Activated CD4-positive, alpha-beta T cell treated with anti-CD3 and anti-CD28 coated beads, Interleukin-2, amount 10 ng/mL, durations not matched to agents 7 days and 5 days (primary cell): ENCODE measurements around the gene TWIST1. TPM values are rescaled to one million over a fixed set of nuclear protein-coding genes. Genes with fewer than 3 reads are reported as not detected.

ENCODE experiments used
- CTCF ChIA-PET: fragments of 350-600 bp; sonication (Branson Sonifier 250); formaldehyde crosslinking; loops from one replicate; lab custom pipeline; 2021; ENCODE audit warnings: antibody characterized with exemption; lab: Charles Lee
- POLR2A ChIA-PET: fragments of 350-600 bp; sonication (Branson Sonifier 250); formaldehyde crosslinking; loops from one replicate; lab custom pipeline; 2021; ENCODE audit warnings: antibody characterized with exemption; lab: Charles Lee
- DNase-seq: peaks from one replicate; pipeline ENCODE4 v3.0.0-alpha.2; 2020
- H3K27ac Mint-ChIP-seq: one replicate; pipeline ENCODE4 v1.8.0; 2021; ENCODE audit warnings: mild to moderate bottlenecking, moderate library complexity, mixed read lengths
- H3K27me3 Mint-ChIP-seq: one replicate; pipeline ENCODE4 v1.8.0; 2021; ENCODE audit warnings: mixed read lengths
- H3K36me3 Mint-ChIP-seq: one replicate; pipeline ENCODE4 v1.8.0; 2021; ENCODE audit warnings: low read depth, mixed read lengths
- H3K4me1 Mint-ChIP-seq: one replicate; pipeline ENCODE4 v1.8.0; 2021; ENCODE audit warnings: mixed read lengths
- H3K4me3 Mint-ChIP-seq: one replicate; pipeline ENCODE4 v1.8.0; 2021; ENCODE audit warnings: mild to moderate bottlenecking, moderate library complexity, mixed read lengths
- H3K9me3 Mint-ChIP-seq: one replicate; pipeline ENCODE4 v1.8.0; 2021; ENCODE audit warnings: mixed read lengths
- total RNA-seq, 2 experiments: library from RNA; stranded (reverse); gene quantifications; one replicate each; pipeline ENCODE4 v1.2.3, GENCODE V29; 2021

The TWIST1 gene
- total RNA-seq, 2 experiments from 2014 or later: 0.12 to 0.25 TPM

DNA sequence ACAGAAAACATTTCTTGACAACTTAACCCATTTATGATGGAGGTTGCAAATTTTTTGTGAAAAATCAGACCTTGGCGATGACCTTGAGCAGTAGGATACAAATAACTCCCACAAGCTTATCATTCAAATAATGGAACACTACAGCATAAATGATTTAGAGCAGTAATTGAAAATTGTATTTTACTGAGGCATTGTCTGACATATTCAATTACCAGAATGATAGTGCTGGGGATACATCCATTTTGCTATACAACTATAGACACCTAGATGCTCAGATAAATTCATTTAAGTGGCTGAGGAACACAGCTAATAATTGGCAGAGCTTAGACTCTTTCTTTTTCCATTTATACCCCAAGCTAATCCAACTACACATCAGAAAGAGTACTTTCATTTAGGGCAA is 18.9 kb downstream of the TWIST1 start:
- H3K27me3 Mint-ChIP-seq: peaks cover 2% of the 10 kb centered on the region
- H3K4me1 Mint-ChIP-seq: no peaks in the 10 kb centered on the region
- H3K36me3 Mint-ChIP-seq: no peaks in the 10 kb centered on the region
- no peak for DNase-seq
- H3K4me3 Mint-ChIP-seq: no peak overlapping the region
- H3K9me3 Mint-ChIP-seq: no peaks in the 10 kb centered on the region
- ChIA-PET CTCF (no interaction called here), POLR2A (no interaction called here)
- no peak overlapping the region for H3K27ac Mint-ChIP-seq

- Mint-ChIP-seq H3K27ac (no peak overlapping the region), H3K36me3 (no peaks in the 10 kb centered on the region), H3K4me3 (no peak overlapping the region), H3K27me3 (peaks cover 2% of the 10 kb centered on the region), H3K4me1 (no peaks in the 10 kb centered on the region), H3K9me3 (no peaks in the 10 kb centered on the region)
- CTCF ChIA-PET: no interaction called here
- no peak for DNase-seq
- POLR2A ChIA-PET: no interaction called here
These were observed 20.0 kb downstream of the TWIST1 start for GRCh38 chr7:19097165-19098055.

- CTCF ChIA-PET: no interaction called here
- POLR2A ChIA-PET: no interaction called here
- DNase-seq: no peak
- H3K4me1 Mint-ChIP-seq: no peaks in the 10 kb centered on the region
- H3K9me3 Mint-ChIP-seq: no peaks in the 10 kb centered on the region
- H3K27ac Mint-ChIP-seq: no peak overlapping the region
- no peak overlapping the region for H3K4me3 Mint-ChIP-seq
- H3K36me3 Mint-ChIP-seq: no peaks in the 10 kb centered on the region
- H3K27me3 Mint-ChIP-seq: peaks cover 2% of the 10 kb centered on the region
These were observed 22.0 kb downstream of the TWIST1 start for GRCh38 chr7:19095353-19095860.

DNA sequence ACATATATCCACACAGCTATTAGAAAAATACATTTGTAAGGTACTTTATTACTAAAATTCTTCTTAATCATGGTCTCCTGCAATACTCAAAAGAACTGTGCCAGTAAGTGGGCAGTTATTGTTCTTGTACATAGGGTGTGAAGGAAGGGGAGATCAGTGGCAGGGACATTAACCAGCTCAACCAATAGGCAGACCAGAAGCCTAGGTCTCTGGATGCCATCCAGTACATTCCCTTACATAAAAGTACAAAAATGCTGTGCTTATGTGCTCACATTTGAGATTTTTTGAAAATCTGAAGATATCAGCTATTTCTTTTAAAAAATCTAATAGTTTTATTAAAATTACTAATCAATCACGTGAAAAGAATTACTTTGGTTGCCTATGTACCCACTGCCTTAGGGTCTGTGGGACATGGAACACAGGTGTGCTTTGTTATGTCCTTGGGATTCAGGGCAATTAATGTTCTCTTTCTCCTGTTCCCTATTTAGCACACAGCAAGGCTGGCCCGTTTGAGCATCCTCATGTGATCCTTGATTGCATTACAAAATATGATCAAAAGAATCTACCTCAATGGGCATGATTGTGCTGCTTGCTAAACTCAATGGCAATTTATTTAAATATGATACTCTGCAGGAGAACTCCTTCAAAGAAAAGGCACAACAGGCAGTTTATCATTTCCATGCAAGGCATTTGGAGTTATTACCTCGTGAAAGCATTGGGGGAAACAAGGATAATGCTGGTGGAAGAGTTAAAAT is 22.7 kb downstream of the TWIST1 start:
- no peak for DNase-seq
- H3K4me1 Mint-ChIP-seq: no peaks in the 10 kb centered on the region
- ChIA-PET CTCF (no interaction called here), POLR2A (no interaction called here)
- no peaks in the 10 kb centered on the region for H3K36me3 Mint-ChIP-seq
- no peak overlapping the region for H3K27ac Mint-ChIP-seq
- no peak overlapping the region for H3K4me3 Mint-ChIP-seq
- H3K9me3 Mint-ChIP-seq: no peaks in the 10 kb centered on the region
- H3K27me3 Mint-ChIP-seq: peaks cover 2% of the 10 kb centered on the region

GRCh38 chr7:19094138-19094537 is 23.3 kb downstream of the TWIST1 start:
- H3K9me3 Mint-ChIP-seq: no peaks in the 10 kb centered on the region
- no peaks in the 10 kb centered on the region for H3K36me3 Mint-ChIP-seq
- ChIA-PET CTCF (no interaction called here), POLR2A (no interaction called here)
- no peak overlapping the region for H3K4me3 Mint-ChIP-seq
- H3K27me3 Mint-ChIP-seq: peaks cover 2% of the 10 kb centered on the region
- no peak overlapping the region for H3K27ac Mint-ChIP-seq
- DNase-seq: no peak
- no peaks in the 10 kb centered on the region for H3K4me1 Mint-ChIP-seq

DNA sequence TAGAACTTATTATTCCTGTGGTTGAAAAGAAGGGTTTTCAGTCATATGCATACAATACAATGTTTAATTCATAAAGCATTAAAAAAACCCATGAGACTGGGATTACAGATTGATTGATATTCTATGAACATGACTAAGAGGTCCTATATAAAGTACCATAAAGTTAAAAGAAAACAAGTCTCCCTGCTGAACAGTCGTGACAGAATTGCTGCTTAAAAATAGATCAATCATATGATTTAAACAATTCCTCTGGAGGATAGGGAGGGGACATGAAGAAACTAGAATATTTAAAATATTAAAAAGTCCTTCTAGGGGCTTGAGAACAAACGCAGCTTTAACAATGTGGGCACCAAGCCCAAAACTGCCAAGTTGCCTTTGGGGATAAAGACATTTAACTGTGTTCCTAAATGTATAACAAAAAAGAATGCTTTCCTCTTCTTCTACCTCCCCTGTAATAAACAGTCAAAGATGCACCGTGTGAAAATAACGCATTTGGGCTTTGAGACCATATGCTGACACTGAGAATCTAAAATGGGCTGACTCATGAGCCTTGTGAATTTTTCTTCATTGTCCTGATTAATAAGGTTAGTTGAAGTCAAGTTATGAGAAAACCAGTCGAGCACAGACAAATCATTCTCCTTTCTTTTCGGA is 25.8 kb downstream of the TWIST1 start:
- H3K27me3 Mint-ChIP-seq: no peaks in the 10 kb centered on the region
- no peak overlapping the region for H3K27ac Mint-ChIP-seq
- no peaks in the 10 kb centered on the region for H3K9me3 Mint-ChIP-seq
- no peaks in the 10 kb centered on the region for H3K36me3 Mint-ChIP-seq
- no peaks in the 10 kb centered on the region for H3K4me1 Mint-ChIP-seq
- no peak overlapping the region for H3K4me3 Mint-ChIP-seq
- POLR2A ChIA-PET: no interaction called here
- DNase-seq: no peak
- CTCF ChIA-PET: no interaction called here

DNA sequence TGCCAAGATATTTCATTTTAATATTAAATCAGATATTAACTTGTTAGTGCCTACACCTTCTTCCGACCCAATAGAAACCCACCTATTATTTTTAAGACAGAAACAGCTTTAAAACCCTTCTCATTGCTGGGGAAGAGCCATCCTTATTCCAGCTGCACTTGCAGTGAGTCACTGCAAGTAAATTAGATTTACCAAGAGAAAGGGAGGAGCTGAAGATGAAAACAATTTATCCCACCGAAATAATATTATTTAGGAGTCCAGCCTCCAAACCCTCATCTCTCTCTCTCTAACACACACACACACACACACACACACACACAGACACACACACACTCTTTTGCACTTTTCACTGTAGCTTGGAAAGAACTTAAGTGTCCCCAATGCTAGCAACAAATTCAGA is 26.9 kb downstream of the TWIST1 start:
- H3K4me1 Mint-ChIP-seq: no peaks in the 10 kb centered on the region
- CTCF ChIA-PET: no interaction called here

DNA sequence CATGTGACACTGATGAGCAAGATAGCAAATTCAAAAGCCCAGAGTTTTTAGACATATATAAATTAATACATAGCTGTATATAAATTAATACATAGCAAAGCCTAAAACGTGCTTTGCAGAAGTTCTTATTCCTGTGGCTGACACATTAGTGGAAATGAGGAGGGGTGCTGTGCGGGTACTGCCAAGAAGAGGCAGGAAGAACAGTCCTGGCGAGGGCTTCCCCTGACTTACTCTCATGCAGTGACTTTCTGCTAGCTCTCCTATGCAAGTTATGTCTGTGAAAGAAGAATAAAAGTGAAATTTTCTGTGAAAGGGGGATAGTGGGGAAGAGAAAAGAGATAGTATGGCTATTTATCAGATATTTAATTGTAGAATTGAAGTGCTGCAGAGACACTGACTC is 27.6 kb downstream of the TWIST1 start:
- Mint-ChIP-seq H3K27ac (no peak overlapping the region), H3K9me3 (no peaks in the 10 kb centered on the region), H3K27me3 (no peaks in the 10 kb centered on the region), H3K36me3 (no peaks in the 10 kb centered on the region), H3K4me3 (no peak overlapping the region), H3K4me1 (no peaks in the 10 kb centered on the region)
- POLR2A ChIA-PET: no interaction called here
- no peak for DNase-seq
- CTCF ChIA-PET: no interaction called here

More for the DNA sequence above, 26.9 kb downstream of the TWIST1 start:
- H3K27ac Mint-ChIP-seq: no peak overlapping the region
- no peaks in the 10 kb centered on the region for H3K9me3 Mint-ChIP-seq
- no peak overlapping the region for H3K4me3 Mint-ChIP-seq
- POLR2A ChIA-PET: no interaction called here
- no peaks in the 10 kb centered on the region for H3K27me3 Mint-ChIP-seq
- DNase-seq: no peak
- H3K36me3 Mint-ChIP-seq: no peaks in the 10 kb centered on the region

DNA sequence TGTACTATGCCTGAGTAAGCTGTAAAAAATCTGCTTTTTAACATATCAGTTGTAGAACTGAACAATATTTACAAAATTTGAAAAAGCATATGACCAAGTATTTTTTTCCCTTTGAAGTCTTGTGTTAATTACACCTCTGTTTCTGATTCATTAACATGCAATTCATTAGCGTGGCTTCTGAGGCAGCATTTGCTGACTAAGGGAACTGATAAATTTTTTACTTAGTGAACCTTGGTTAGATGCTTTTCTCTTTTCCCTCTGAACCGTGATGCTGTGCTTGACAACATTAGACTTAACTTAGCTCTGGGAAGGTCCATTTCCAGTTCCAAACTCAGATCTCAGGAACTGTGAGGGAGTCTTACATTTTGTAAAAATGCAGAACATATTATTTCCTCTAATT is 28.1 kb downstream of the TWIST1 start:
- Mint-ChIP-seq H3K27ac (no peak overlapping the region), H3K36me3 (no peaks in the 10 kb centered on the region), H3K27me3 (no peaks in the 10 kb centered on the region), H3K9me3 (no peaks in the 10 kb centered on the region), H3K4me3 (no peak overlapping the region), H3K4me1 (no peaks in the 10 kb centered on the region)
- CTCF ChIA-PET: no interaction called here
- POLR2A ChIA-PET: no interaction called here
- DNase-seq: no peak

- CTCF ChIA-PET: no interaction called here
- Mint-ChIP-seq H3K36me3 (no peaks in the 10 kb centered on the region), H3K9me3 (no peaks in the 10 kb centered on the region), H3K4me1 (no peaks in the 10 kb centered on the region), H3K27ac (no peak overlapping the region), H3K4me3 (no peak overlapping the region), H3K27me3 (no peaks in the 10 kb centered on the region)
- POLR2A ChIA-PET: no interaction called here
- no peak for DNase-seq
These were observed 37.3 kb downstream of the TWIST1 start for GRCh38 chr7:19080093-19080492.

- DNase-seq: no peak
- Mint-ChIP-seq H3K4me3 (no peak overlapping the region), H3K4me1 (no peaks in the 10 kb centered on the region), H3K9me3 (no peaks in the 10 kb centered on the region), H3K27me3 (no peaks in the 10 kb centered on the region), H3K36me3 (no peaks in the 10 kb centered on the region), H3K27ac (no peak overlapping the region)
- ChIA-PET POLR2A (no interaction called here), CTCF (no interaction called here)
These were observed 38.4 kb downstream of the TWIST1 start for GRCh38 chr7:19079066-19079465.

DNA sequence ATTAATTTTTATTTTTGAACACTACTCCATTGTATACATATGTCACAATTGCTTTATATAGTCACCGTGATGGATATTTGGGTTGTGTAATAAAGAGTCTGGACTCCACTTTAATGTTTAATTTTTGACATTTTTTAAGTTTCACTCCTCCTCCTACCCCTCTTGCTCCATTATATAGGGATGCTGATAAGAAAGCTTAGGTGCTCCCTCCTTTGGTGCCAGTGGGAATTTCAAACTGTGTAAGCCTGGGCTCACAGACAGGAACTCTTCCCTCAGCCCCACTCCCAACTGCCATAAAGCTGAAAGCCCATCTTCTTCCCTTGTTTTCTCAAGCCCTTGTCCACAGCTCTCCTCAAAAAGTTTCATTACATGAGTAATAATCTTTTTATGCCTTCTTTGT is 47.6 kb downstream of the TWIST1 start:
- Mint-ChIP-seq H3K36me3 (no peaks in the 10 kb centered on the region), H3K4me1 (no peaks in the 10 kb centered on the region), H3K27ac (no peak overlapping the region), H3K4me3 (no peak overlapping the region), H3K9me3 (no peaks in the 10 kb centered on the region), H3K27me3 (no peaks in the 10 kb centered on the region)
- CTCF ChIA-PET: no interaction called here
- POLR2A ChIA-PET: no interaction called here
- DNase-seq: no peak

DNA sequence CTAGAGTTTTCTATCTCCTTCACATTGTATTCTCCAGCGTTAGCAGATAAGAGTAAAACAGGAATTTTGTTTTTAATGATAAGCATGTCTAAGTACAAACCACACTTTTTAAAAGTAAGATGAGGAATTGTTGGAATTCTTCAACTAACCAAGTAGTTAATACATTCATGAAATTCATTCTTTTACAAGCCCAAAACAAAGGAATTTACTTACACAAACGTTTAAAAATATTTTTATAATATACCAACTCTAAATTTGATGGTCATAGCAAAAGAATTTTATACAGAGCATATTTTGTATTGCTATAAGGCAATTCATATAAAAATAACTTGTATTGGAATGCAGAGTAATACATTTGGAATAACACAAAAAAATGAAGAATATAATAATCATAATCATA is 51.3 kb downstream of the TWIST1 start:
- POLR2A ChIA-PET: no interaction called here
- Mint-ChIP-seq H3K27ac (no peak overlapping the region), H3K27me3 (no peaks in the 10 kb centered on the region), H3K9me3 (no peaks in the 10 kb centered on the region), H3K4me3 (no peak overlapping the region), H3K4me1 (no peaks in the 10 kb centered on the region), H3K36me3 (no peaks in the 10 kb centered on the region)
- no peak for DNase-seq
- CTCF ChIA-PET: no interaction called here
